Stimulated activated CD8-positive, alpha-beta memory T cell treated with anti-CD3 and anti-CD28 coated beads, Interleukin-15, amount 100 ng/mL, for 1 hour (primary cell): ENCODE measurements around the gene TBRG4.
"Not testable (repeated sequence)": the region's sequence is repeated elsewhere in the genome, so short reads cannot be mapped to it uniquely, and the experiment has no call there.

ENCODE experiments used
- DNase-seq: peaks from one replicate; pipeline ENCODE4 v3.0.0-alpha.2; 2020; ENCODE audit warnings: low read depth

TBRG4 gene

GRCh38 chr7:45116048-45116447 lies 4.6 kb upstream of the TBRG4 start:
- DNase-seq: no peak

GRCh38 chr7:45114926-45115325 lies 3.4 kb upstream of the TBRG4 start:
- DNase-seq: no peak

GRCh38 chr7:45114257-45114656 lies 2.8 kb upstream of the TBRG4 start:
- not testable (repeated sequence) for DNase-seq

DNA sequence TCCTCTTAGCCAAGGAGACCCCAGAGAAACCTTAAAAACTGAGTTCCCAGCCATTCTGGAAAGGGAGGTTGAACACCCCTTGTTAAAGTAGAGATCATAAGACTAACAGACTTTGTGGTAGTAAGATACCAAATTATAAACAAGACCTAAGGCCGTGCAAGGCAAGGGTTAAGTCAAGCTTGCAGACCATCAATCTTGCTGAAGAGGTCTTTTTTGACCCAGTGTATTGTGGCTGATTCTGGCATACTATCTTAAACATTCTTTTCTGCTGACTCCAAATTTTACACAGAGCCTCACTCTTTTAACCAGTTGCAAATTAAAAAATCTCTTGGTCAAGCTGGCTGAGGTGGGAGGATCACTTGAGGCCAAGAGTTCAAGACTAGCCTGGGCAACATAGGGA lies 1.2 kb upstream of the TBRG4 start:
- no peak for DNase-seq

- no peak for DNase-seq
These were observed 2.6 kb downstream of the TBRG4 start for GRCh38 chr7:45108863-45109262.

DNA sequence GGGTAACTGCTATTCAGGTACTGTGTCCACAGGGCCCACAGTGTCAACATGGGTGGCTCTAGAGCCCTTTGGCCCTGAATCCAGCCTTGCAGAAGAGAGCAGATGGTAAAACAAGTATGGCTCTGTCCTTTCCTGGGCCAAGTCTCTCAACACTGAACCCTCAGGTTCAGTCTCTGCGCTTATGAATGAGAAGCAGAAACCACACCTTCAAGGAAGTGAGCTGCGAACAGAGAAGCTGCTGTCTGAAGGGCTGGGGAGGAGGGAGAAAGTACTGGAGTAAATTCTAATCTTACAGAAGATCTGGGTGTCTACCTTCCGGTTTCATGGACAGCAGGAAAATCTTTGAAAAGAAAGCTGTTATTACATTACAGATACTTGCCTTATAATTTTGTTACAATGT lies 4.1 kb downstream of the TBRG4 start:
- DNase-seq: no peak

DNA sequence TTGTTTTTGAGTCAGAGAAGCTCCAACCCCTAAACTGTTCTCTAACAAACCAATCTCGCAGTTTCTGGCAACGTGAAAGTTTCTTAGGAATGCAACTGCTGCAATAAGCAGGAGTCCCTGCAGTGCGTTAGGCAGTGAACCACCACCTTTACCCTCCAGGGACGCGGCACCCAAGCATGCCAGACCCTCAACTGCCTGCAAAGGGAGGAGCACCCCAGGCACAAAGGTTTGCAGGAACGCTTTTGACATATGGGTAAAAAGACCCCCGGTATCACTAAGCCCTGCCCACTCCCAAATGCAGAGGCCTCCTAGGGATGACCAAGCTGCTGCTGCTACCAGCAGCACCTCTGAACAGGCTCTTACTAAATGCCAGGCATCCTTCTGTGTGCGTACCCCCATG lies 4.7 kb downstream of the TBRG4 start:
- DNase-seq: no peak

DNA sequence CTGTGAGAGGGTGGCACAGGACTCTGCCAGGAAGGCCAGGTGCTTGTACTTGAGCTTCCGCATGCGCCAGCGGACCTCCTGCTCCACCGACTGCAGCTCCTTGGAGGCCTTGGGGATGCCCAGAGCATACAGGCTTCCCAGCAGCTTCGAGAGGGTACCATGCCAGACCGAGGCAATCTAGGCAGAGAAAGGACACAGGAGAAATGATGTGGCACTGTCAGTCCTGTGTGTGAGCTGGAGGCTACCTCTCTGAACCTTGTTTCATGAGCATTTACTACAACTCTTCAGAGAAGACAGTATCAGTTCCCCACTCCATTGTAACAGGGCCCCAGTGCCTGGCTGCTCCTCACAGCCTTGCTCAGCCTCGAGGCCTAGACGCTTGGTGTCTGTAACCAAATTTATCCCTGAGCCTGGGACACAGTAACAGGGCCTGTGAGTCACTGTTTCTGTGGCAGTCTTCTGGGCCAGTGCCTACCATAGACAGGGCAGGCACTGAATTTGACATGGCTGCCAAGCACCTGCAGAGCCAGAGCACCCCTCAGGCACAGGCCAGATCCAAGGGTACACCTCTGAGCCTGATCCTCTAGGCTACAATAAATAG lies 5.8 kb downstream of the TBRG4 start:
- no peak for DNase-seq

GRCh38 chr7:45104844-45105587 lies 6.5 kb downstream of the TBRG4 start:
- DNase-seq: no peak

DNA sequence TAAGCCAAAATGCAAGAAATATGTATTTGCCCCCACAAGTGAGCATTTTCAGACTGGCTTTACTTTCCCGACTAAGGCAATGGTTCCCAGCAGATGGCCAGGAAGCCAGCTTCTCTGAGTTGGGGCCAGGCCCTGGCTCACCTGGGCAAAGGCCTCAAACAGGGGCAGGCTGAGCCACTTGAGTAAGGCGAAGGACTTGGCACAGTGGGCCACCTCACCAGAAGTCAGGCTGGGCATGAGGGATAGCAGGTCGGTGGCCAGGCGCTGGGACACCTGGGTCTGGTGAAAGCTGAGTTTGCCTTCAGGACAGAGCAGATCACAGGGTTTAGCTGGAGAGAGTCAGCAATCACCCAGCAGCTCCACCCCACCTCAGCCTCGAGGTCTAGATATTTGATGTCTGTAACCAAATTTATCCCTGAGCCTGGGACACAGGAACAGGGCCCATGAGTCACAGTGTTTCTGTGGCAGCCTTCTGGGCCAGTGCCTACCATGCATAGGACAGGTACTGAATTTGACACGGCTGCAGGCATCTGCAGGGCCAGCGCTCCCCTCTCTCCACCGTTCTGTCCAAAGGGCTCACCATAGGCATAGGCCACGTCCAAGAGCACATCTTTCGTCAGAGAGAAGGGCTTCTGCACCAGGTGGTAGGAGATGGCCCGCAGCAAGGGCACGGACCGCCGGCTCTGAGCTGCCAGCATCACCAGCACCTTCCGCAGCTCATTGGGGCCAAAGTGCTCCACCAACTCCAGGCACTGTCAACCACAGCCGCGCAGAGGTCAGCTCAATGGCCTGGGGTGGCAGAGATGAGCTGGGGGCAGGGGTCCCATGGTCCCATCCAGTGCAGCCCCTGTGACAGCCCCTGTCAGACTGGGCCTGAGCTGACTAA lies 7.3 kb downstream of the TBRG4 start:
- DNase-seq: no peak

DNA sequence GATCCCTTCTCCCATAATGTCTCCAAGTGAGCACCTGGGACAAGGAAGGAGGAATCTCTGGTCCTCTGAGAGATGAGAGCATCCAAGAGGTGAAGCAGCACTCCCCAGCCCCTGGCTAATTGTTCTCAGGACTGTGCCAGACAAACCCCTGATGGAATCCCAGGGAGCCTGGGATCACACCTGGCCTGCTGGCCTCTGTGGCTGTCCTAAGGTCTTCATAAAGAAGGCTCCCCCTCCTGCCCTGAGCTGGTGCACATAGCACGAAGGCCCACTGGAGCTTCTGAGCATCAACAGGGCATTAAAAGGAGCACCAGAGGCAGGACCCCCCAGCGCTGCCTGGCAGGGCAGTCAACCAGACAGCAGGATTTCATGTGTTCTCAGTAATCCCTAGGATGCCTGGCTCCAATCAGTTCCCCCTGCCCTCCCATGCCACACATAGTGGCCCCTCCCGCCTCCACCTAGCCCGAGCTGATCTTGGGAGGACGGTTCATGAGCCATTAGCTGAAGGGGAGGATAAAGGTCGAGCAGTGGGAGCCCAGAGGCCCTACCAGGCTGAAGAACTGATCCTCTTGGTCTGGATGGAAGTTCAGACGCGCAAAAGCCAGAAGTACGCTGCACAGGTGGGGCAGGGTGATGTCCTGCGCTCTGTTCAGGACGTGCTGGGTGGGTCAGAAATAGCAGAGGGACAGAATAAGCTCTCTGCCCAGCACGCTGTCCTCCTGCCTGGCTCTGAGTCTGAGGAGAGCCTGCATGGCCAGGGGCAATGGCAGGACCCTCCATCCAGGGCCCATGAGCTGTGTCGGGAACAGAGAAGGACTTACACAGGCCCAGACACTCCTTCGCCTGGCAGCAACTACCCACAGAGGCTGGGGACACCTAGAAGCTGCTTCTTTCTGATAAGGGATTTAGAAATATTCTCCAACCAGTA lies 8.4 kb downstream of the TBRG4 start:
- DNase-seq: no peak

DNA sequence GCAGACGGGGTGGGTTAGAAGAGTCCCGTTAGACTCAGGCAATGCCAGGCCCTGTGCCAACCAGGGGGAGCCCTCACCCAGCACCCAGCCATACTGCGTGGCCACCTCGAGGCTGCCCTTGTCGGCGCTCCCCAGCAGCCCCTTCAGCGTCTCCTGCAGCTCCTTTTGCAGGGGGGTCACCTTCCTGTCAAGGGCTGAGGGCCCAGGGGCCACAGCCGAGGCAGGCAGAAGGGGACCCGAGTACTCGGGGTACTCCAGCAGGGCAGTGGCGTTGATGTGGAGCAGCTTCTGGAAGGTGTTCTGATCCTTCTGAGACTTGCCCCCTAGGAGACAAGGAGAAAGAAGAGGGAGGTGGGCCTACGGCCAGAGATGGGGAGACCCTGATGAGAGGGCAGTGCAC lies 9.7 kb downstream of the TBRG4 start:
- no peak for DNase-seq

- DNase-seq: no peak
These were observed 10.6 kb downstream of the TBRG4 start for GRCh38 chr7:45100761-45101480.

DNA sequence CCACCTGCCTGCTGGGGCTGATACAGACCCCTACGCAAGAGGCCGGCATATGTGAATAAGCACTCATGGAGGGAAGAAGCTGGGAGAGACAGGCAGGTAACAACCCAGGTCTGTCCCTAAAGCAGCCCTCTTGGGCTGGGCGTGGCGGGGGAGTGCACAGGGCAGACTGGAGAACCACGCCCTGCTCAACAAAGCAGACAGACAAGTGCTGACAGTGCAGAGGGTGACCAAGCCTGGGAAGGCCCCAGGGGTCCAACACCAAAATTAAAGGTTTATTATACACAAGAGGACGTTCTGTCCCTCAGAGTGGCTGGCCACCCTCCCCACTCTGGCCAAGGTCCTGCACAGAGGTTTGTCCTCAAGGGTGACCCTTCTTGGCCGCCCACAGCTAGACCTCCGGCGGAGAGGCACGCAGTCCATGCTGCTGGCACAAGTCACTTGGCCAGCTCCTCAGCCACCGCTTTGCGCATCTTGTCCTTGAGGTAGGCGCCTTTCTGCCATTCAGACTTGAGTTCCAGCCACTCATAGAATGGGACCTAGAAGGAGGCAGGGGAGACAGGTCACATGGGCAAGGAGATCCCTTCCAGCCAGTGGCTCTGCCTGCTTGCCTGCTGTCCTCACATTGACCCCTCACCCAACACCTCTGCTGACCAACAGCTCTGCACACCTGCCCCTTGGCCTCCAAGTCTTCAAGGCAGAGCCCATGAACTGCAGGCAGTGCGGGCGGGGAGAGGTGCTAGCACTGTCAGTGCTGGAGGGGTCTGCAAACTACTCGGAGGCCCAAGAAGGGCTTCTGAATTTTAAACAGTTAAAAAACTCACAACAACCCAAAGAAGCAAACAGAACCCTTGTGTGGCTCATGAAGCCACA lies 11.4 kb downstream of the TBRG4 start:
- DNase-seq: no peak

DNA sequence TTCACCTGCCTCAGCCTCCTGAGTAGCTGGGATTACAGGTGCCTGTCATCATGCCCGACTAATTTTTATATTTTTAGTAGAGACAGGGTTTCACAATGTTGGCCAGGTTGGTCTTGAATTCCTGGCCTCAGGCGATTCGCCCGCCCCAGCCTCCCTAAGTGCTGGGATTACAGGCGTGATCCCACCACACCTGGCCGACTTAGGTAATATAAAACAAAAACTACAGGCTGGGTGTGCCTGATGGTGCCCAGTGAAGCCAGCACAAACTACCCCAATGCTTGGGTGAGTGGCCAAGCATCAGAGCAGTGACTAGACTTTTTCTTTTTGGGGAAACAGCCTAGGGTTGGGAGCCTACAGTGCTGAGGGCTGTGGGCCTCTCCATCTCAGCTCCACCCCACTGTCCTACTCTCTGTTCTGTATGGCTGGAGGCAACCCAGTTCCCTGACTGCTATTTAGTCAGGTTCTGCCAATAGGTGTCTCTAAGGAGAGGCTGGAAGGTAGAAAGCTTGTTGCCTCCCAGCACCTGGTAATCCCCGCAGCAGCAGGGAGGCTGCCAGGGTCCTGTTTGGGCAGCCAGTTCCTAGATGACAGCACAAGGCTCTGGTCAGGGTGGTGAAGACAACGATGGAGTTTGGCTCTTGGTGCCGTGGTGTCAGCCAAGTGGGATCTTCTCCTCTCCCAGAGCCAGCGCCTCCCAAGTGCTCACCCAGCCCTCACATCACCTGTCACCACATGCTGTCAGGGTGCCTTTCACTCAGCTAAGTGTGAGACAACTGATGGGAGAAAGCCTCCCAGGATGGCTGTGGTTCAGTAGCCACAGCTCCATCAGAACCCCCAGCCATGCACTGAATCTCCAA lies 12.3 kb downstream of the TBRG4 start:
- no peak for DNase-seq

DNA sequence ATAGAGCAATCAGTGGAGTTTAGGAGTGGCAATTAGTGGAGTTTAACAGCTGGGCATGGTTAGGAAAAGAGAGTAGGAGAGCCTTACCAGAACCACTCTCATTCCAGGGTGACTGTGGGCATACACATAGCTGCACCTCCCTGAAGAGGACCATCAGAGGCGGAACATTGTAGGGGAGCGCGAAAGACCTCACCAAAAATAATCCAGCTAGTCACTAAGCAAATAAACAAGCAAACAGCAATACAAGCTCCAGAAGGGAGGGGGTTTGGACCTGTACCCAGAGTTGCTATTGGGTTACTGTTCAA lies 18.6 kb downstream of the TBRG4 start:
- DNase-seq: no peak

DNA sequence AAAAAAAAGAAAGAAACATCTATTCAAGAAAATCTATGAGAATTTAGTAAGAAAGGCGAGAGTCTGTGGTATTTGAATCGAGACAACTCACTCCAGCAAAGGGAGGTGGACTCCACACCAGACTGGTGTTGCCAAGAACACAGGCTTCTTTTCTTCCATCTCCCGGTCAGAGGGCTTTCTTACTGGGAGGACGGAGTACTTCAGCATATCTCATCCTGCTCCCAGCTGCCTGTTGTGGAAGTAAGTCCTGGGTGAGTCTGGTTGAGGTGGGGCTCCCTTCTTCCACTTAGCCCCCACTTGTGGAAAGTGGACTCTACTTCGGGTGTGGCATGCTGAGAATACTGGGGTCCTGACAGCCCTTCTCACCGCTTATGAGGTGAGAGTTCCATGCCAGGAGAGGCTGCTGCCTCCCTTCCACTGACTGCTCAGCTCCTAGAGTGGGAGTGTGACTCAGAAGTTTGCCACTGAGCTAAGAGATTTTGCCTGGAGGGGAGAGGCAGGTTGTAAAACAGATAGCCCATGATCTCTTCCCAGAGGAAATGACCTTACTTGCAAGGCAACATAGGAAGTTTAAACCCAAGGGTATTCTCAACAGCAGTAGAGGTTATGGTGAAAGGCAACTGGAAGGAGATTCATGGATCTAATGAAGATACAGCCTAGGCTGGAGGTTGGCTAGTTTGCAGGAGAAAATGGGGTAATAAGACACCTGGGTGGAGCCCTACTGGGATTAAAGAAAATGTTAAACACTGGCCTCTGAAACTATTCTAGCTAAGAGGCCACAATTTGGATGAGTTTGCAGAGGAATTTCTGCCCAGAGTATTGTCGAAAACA lies 19.2 kb downstream of the TBRG4 start:
- DNase-seq: no peak

DNA sequence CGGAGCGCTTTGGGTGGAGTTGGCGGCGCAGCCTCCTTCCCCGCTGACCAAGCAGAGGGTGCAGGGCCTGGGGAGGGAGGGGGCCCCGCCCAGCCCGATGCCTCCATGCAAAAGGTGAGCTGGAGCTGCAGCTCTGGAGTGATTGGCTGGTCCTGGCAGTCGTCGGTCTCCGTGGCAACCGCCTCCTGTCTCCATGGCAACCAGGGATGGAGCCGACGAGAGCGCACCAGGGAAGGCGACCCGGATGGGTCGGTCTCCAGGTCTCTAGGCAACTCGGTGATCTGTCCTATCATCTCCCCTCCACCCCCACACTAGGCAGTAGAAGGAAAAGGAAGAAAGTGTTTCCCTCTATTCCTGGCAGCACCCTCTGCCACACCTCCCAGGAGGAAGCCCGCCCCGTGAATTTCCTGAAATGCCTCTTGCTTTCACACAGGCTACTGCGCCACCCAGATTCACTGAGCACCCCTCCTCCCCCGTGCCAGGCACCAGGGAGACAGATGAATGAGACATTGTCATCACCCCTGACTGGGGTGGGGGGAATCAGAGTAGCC lies 22.1 kb downstream of the TBRG4 start:
- peak; percentile 32 for DNase-seq
